ENCODE measurements around the gene SCMH1.

DNA sequence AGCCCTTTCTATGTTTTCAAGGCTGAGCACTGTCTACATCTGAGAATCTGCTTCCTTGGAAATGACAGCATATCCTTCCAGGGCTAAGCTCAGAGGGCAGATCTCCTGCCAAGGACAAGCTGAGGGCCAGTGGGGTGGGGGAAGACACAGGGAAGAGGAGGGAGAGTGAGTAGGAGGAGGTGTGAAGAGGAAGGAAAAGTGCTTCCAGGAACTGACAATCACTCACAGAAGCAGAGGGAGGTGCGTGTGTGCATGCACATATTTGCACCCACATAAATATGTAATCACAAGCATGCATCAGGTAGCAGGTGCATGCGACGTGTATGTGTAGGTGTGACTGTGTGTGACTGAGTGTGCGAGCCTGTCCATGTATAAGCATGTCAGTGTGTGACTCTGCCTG is 43.7 kb upstream of the SCMH1 start:
- TF ChIP-seq, protein P1, sequence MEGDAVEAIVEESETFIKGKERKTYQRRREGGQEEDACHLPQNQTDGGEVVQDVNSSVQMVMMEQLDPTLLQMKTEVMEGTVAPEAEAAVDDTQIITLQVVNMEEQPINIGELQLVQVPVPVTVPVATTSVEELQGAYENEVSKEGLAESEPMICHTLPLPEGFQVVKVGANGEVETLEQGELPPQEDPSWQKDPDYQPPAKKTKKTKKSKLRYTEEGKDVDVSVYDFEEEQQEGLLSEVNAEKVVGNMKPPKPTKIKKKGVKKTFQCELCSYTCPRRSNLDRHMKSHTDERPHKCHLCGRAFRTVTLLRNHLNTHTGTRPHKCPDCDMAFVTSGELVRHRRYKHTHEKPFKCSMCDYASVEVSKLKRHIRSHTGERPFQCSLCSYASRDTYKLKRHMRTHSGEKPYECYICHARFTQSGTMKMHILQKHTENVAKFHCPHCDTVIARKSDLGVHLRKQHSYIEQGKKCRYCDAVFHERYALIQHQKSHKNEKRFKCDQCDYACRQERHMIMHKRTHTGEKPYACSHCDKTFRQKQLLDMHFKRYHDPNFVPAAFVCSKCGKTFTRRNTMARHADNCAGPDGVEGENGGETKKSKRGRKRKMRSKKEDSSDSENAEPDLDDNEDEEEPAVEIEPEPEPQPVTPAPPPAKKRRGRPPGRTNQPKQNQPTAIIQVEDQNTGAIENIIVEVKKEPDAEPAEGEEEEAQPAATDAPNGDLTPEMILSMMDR (IDR thresholded peaks at IDR 0.05), result no peak
- TF ChIP-seq POLR2AphosphoS5 (IDR thresholded peaks at IDR 0.05) (no peak), POLR2A (IDR thresholded peaks at IDR 0.05) (no peak)
